CD4-positive, alpha-beta T cell (primary cell): ENCODE data around the gene GNPDA1. TPM values are rescaled to one million over a fixed set of nuclear protein-coding genes. Genes with fewer than 3 reads are reported as not detected.

Experiments used
- ATAC-seq: fragments of 200-7000 bp; cut with Tn5 transposase; one replicate; pipeline ENCODE4 v1.10.0; 2022; ENCODE audit warnings: mild to moderate bottlenecking; ENCODE audit not compliant: poor library complexity
- CTCF ChIA-PET: fragments of 350-600 bp; sonication (Branson Sonifier 250); formaldehyde crosslinking; loops from one replicate; lab custom pipeline; 2021; ENCODE audit warnings: antibody characterized with exemption, inconsistent platforms; lab: Charles Lee
- POLR2A ChIA-PET: fragments of 350-600 bp; sonication (Branson Sonifier 250); formaldehyde crosslinking; loops from one replicate; lab custom pipeline; 2021; ENCODE audit warnings: antibody characterized with exemption, inconsistent platforms; lab: Charles Lee
- DNase-seq, 14 experiments: peaks; one replicate each; pipeline ENCODE4 v3.0.0-alpha.2; 2013 to 2020; ENCODE audit warnings: mixed read lengths in 2 of 14
- H3K27ac ChIP-seq, 2 donors: one replicate each; pipeline versions ENCODE4 v1.5.1 to v1.7.0; 2013; ENCODE audit warnings: low read length in 2 of 2, low read depth in 1 of 2, mild to moderate bottlenecking in 1 of 2
- H3K27me3 ChIP-seq, 2 experiments: 1 replicate in 1 of 2; 2 replicates in 1 of 2; pipeline versions ENCODE4 v1.6.1 to v1.7.0; 2013; ENCODE audit warnings: low read length in 2 of 2, control low read depth in 1 of 2, mild to moderate bottlenecking in 1 of 2, moderate library complexity in 1 of 2; ENCODE audit not compliant: insufficient read depth in 2 of 2, control insufficient read depth in 1 of 2
- H3K36me3 ChIP-seq: one replicate; pipeline ENCODE4 v1.6.1; 2013; ENCODE audit warnings: low read length, control low read depth; ENCODE audit not compliant: insufficient read depth
- H3K4me1 ChIP-seq: one replicate; pipeline ENCODE4 v1.6.1; 2013; ENCODE audit warnings: low read length, control low read depth; ENCODE audit not compliant: insufficient read depth
- H3K4me3 ChIP-seq: one replicate; pipeline ENCODE4 v1.5.1; 2013; ENCODE audit warnings: mild to moderate bottlenecking, low read length, moderate library complexity
- H3K9me3 ChIP-seq, 2 experiments: 1 replicate in 1 of 2; 2 replicates in 1 of 2; pipeline versions ENCODE4 v1.6.1 to v1.7.0; 2013; ENCODE audit warnings: low read length in 2 of 2, mild to moderate bottlenecking in 2 of 2, control low read depth in 1 of 2, moderate library complexity in 1 of 2; ENCODE audit not compliant: control insufficient read depth in 1 of 2, insufficient read depth in 1 of 2
- H3K27ac Mint-ChIP-seq: one replicate; pipeline ENCODE4 v1.8.0; 2020; ENCODE audit warnings: mixed read lengths
- H3K27me3 Mint-ChIP-seq: one replicate; pipeline ENCODE4 v1.8.0; 2021; ENCODE audit warnings: mixed read lengths
- H3K36me3 Mint-ChIP-seq: one replicate; pipeline ENCODE4 v1.8.0; 2021; ENCODE audit warnings: low read depth, mixed read lengths
- H3K4me1 Mint-ChIP-seq: one replicate; pipeline ENCODE4 v1.8.0; 2021; ENCODE audit warnings: low read depth, mixed read lengths
- H3K4me3 Mint-ChIP-seq: one replicate; pipeline ENCODE4 v1.8.0; 2020; ENCODE audit warnings: mild to moderate bottlenecking, mixed read lengths
- H3K9me3 Mint-ChIP-seq: one replicate; pipeline ENCODE4 v1.8.0; 2020; ENCODE audit warnings: mixed read lengths
- CTCF ChIP-seq: fragments of 200-600 bp; IDR thresholded peaks from one replicate; pipeline ENCODE4 v1.8.0; 2022; ENCODE audit warnings: antibody characterized with exemption, mild to moderate bottlenecking
- intact Hi-C, 2 experiments: fragments of 100-400 bp; cut with DNase I in 1 of 2; cut with micrococcal nuclease in 1 of 2; formaldehyde crosslinking; loops; one replicate each; pipeline versions ENCODE4 v1.15.1 to v1.9.0; 2023 to 2025; cut with DNase I, micrococcal nuclease
- total RNA-seq, 174 experiments: library from RNA in 2 of 174; stranded (reverse) in 2 of 174; gene quantifications; one replicate each; pipeline ENCODE4 v1.2.3 and lab custom pipeline; 2021 to 2026

The GNPDA1 gene
- total RNA-seq, 2 experiments from 2014 or later, result 5.8 to 6.6 TPM

GRCh38 chr5:141995656-141996055, 17.2 kb downstream of the GNPDA1 start:
- H3K9me3 ChIP-seq, result no peaks in the 10 kb centered on the region
- no peak overlapping the region for H3K27ac ChIP-seq
- H3K27me3 ChIP-seq, result no peaks in the 10 kb centered on the region
- Mint-ChIP-seq H3K9me3 (no peaks in the 10 kb centered on the region), H3K4me1 (peaks cover 9% of the 10 kb centered on the region), H3K27me3 (no peaks in the 10 kb centered on the region), H3K36me3 (peaks cover 65% of the 10 kb centered on the region), H3K27ac (no peak overlapping the region), H3K4me3 (no peak overlapping the region)
- intact Hi-C loops, result loop anchor here in 1 of 2 experiments (5.0 to 10.0 kb wide), 2 partner anchors 552 to 889 kb away; no protein-coding TSS in a partner anchor
- no peak for ATAC-seq
- no peak overlapping the region for H3K4me3 ChIP-seq
- peaks cover 27% of the 10 kb centered on the region for H3K36me3 ChIP-seq
- no peak for TF ChIP-seq CTCF
- ChIA-PET CTCF (interaction anchor here (1.4 to 1.6 kb wide), 2 partner anchors 147 to 149 kb away, joined by 4 to 5 read pairs; no protein-coding TSS in a partner anchor), POLR2A (interaction anchor here (0.6 kb wide), 1 partner anchor 148 kb away, joined by 3 read pairs; no protein-coding TSS in a partner anchor)
- H3K4me1 ChIP-seq, result no peaks in the 10 kb centered on the region
- DNase-seq, result no peak

- CTCF ChIA-PET, result interaction anchor here (1.4 to 1.6 kb wide), 2 partner anchors 148 to 150 kb away, joined by 4 to 5 read pairs; no protein-coding TSS in a partner anchor
- H3K27ac Mint-ChIP-seq, result no peak overlapping the region
- DNase-seq, result no peak
- H3K9me3 Mint-ChIP-seq, result no peaks in the 10 kb centered on the region
- H3K27me3 Mint-ChIP-seq, result no peaks in the 10 kb centered on the region
- H3K4me3 ChIP-seq, result no peak overlapping the region
- H3K36me3 Mint-ChIP-seq, result peaks cover 68% of the 10 kb centered on the region
- no peak overlapping the region for H3K4me3 Mint-ChIP-seq
- no peak for ATAC-seq
- H3K27ac ChIP-seq, result no peak overlapping the region
- POLR2A ChIA-PET, result interaction anchor here (0.6 kb wide), 1 partner anchor 149 kb away, joined by 3 read pairs; no protein-coding TSS in a partner anchor
- H3K4me1 ChIP-seq, result no peaks in the 10 kb centered on the region
- H3K36me3 ChIP-seq, result peaks cover 34% of the 10 kb centered on the region
- no peak for TF ChIP-seq CTCF
- no peaks in the 10 kb centered on the region for H3K9me3 ChIP-seq
- H3K4me1 Mint-ChIP-seq, result peaks cover 6% of the 10 kb centered on the region
- H3K27me3 ChIP-seq, result no peaks in the 10 kb centered on the region
- intact Hi-C loops, result loop anchor here (5.0 to 10.0 kb wide), 2 partner anchors 553 to 890 kb away; no protein-coding TSS in a partner anchor
These were observed 18.2 kb downstream of the GNPDA1 start for GRCh38 chr5:141994511-141995136.

- peak; percentile 61 to 91 (median 78) for DNase-seq
- intact Hi-C loops, result loop anchor here (1.0 to 10.0 kb wide), 8 partner anchors 18 to 892 kb away; no protein-coding TSS in a partner anchor
- H3K27ac ChIP-seq, result no peak overlapping the region
- TF ChIP-seq CTCF, result peak; percentile 93
- Mint-ChIP-seq H3K4me1 (peaks cover 6% of the 10 kb centered on the region), H3K4me3 (no peak overlapping the region), H3K9me3 (no peaks in the 10 kb centered on the region), H3K27me3 (no peaks in the 10 kb centered on the region), H3K27ac (no peak overlapping the region), H3K36me3 (peaks cover 64% of the 10 kb centered on the region)
- H3K9me3 ChIP-seq, result no peaks in the 10 kb centered on the region
- ChIA-PET CTCF (interaction anchor here (1.1 to 3.1 kb wide), 6 partner anchors 20 to 153 kb away, joined by 3 to 14 read pairs (median 11); partner anchors contain the start of genes GNPDA1 and RNF14), POLR2A (interaction anchor here (0.6 to 1.0 kb wide), 3 partner anchors 117 to 414 kb away, joined by 3 read pairs; no protein-coding TSS in a partner anchor)
- peaks cover 47% of the 10 kb centered on the region for H3K36me3 ChIP-seq
- peak; percentile 88 for ATAC-seq
- no peaks in the 10 kb centered on the region for H3K4me1 ChIP-seq
- no peak overlapping the region for H3K4me3 ChIP-seq
- H3K27me3 ChIP-seq, result no peaks in the 10 kb centered on the region
These were observed 20.4 kb downstream of the GNPDA1 start for GRCh38 chr5:141992349-141992963.
